Measurements from ENCODE around the gene NSRP1.

The NSRP1 gene

DNA sequence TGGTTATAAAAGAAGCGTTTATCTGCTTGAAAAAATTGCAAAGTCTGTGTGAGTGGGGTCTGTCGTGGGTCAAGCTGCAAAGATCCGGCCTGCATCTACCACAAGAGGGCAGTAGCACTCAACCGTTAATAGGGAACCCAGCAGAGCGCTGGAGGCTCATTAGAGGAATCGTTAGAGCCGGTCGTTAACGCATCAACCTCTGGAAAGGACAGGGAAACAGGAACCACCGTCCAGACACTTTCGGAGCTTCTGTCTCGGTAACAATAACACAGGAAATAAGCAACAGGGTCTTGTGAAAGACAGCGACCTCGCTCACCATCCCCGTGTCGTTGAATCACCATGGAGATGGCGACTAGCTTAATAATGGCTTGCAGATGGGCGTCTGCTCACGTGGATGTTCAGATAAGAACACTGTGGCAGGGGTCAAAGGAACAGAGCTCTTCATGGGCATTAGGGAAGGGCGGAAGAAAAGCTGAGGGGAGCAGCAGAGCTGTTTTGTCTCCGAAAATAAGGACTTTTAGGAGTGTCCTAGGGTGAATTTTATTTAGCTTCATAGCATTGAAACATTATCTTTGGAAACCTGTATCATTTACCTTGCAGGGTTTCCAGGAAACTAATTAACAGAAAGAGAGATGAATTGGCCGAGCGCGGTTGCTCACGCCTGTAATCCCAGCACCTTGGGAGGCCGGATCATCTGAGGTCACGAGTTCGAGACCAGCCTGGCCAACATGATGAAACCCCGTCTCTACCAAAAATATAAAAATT, 11.9 kb upstream of the NSRP1 start (continued):
- 0 out of 2 replicates have a peak, but pooled peaks have one; percentile 54 for TF ChIP-seq ZFP37 (tag by site-specific recombination; IDR thresholded peaks at IDR 0.05)
- TF ChIP-seq BCL11B (tag by site-specific recombination; IDR thresholded peaks at IDR 0.05; ENCODE audit: low read depth), result no peak
- TF ChIP-seq ZNF426 (tag by site-specific recombination; IDR thresholded peaks at IDR 0.05), result no peak
- no peak for TF ChIP-seq ZNF530 (tag by site-specific recombination; IDR thresholded peaks at IDR 0.05; ENCODE audit: low read depth)
- TF ChIP-seq ZNF223 (tag by site-specific recombination; IDR thresholded peaks at IDR 0.05), result no peak
- TF ChIP-seq ZNF423 (tag by site-specific recombination; IDR thresholded peaks at IDR 0.05), result no peak
- TF ChIP-seq ZNF560 (tag by site-specific recombination; IDR thresholded peaks at IDR 0.05; ENCODE audit: borderline replicate concordance), result no peak
- TF ChIP-seq ZNF621 (tag by site-specific recombination; IDR thresholded peaks at IDR 0.05), result no peak
- peak; percentile 44 for TF ChIP-seq ZNF341 (tag by site-specific recombination; IDR thresholded peaks at IDR 0.05; ENCODE audit: low read depth)
- TF ChIP-seq ZNF626 (tag by site-specific recombination; IDR thresholded peaks at IDR 0.05), result no peak
- no peak for TF ChIP-seq ZFP41 (tag by site-specific recombination; IDR thresholded peaks at IDR 0.05; ENCODE audit: borderline replicate concordance)
- no peak for TF ChIP-seq ZNF214 (tag by site-specific recombination; IDR thresholded peaks at IDR 0.05; ENCODE audit: borderline replicate concordance)
- TF ChIP-seq ZNF707 (tag by site-specific recombination; IDR thresholded peaks at IDR 0.05), result no peak
- TF ChIP-seq ZNF350 (tag by site-specific recombination; IDR thresholded peaks at IDR 0.05), result no peak
- TF ChIP-seq, protein P1, sequence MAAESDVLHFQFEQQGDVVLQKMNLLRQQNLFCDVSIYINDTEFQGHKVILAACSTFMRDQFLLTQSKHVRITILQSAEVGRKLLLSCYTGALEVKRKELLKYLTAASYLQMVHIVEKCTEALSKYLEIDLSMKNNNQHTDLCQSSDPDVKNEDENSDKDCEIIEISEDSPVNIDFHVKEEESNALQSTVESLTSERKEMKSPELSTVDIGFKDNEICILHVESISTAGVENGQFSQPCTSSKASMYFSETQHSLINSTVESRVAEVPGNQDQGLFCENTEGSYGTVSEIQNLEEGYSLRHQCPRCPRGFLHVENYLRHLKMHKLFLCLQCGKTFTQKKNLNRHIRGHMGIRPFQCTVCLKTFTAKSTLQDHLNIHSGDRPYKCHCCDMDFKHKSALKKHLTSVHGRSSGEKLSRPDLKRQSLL (tag by site-specific recombination; IDR thresholded peaks at IDR 0.05), result peak; percentile 85
- TF ChIP-seq, protein P2, sequence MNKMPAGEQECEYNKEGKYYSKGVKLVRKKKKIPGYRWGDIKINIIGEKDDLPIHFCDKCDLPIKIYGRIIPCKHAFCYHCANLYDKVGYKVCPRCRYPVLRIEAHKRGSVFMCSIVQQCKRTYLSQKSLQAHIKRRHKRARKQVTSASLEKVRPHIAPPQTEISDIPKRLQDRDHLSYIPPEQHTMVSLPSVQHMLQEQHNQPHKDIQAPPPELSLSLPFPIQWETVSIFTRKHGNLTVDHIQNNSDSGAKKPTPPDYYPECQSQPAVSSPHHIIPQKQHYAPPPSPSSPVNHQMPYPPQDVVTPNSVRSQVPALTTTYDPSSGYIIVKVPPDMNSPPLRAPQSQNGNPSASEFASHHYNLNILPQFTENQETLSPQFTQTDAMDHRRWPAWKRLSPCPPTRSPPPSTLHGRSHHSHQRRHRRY (tag by site-specific recombination; IDR thresholded peaks at IDR 0.05), result no peak
- peak; percentile 49; the same call in 1 of the 2 replicates for TF ChIP-seq ZBTB8A (tag by site-specific recombination; IDR thresholded peaks at IDR 0.05)
- TF ChIP-seq ZNF354C (tag by site-specific recombination; IDR thresholded peaks at IDR 0.05; ENCODE audit: borderline replicate concordance, low read depth), result no peak
- TF ChIP-seq ZNF133 (tag by site-specific recombination; IDR thresholded peaks at IDR 0.05), result no peak
- TF ChIP-seq ZNF202 (tag by site-specific recombination; IDR thresholded peaks at IDR 0.05; ENCODE audit: borderline replicate concordance), result no peak
- TF ChIP-seq ZNF514 (tag by site-specific recombination; IDR thresholded peaks at IDR 0.05), result no peak
- TF ChIP-seq ZNF768 (tag by site-specific recombination; IDR thresholded peaks at IDR 0.05), result no peak
- no peak for TF ChIP-seq ZNF433 (tag by site-specific recombination; IDR thresholded peaks at IDR 0.05; ENCODE audit: low read depth)
- TF ChIP-seq KLF1 (tag by site-specific recombination; IDR thresholded peaks at IDR 0.05), result 0 out of 2 replicates have a peak, but pooled peaks have one; percentile 50
- peak; percentile 44; the same call in 1 of the 2 replicates for TF ChIP-seq OSR2 (tag by site-specific recombination; IDR thresholded peaks at IDR 0.05)
- no peak for TF ChIP-seq ZBTB10 (tag by site-specific recombination; IDR thresholded peaks at IDR 0.05)
- peak; percentile 49; the same call in 1 of the 2 replicates for TF ChIP-seq KLF16 (tag by site-specific recombination; IDR thresholded peaks at IDR 0.05)
- TF ChIP-seq ZFHX2 (tag by site-specific recombination; conservative IDR thresholded peaks at IDR 0.05), result no peak
- TF ChIP-seq, protein P3, sequence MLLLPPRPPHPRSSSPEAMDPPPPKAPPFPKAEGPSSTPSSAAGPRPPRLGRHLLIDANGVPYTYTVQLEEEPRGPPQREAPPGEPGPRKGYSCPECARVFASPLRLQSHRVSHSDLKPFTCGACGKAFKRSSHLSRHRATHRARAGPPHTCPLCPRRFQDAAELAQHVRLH (tag by site-specific recombination; IDR thresholded peaks at IDR 0.05), result no peak
- TF ChIP-seq KLF8 (tag by site-specific recombination; IDR thresholded peaks at IDR 0.05), result no peak
- TF ChIP-seq ZBTB1 (tag by site-specific recombination; IDR thresholded peaks at IDR 0.05), result no peak
- no peak for TF ChIP-seq YY2 (tag by site-specific recombination; IDR thresholded peaks at IDR 0.05)
- TF ChIP-seq ZBTB7A (tag by site-specific recombination; IDR thresholded peaks at IDR 0.05; ENCODE audit: low read depth), result no peak
- no peak for TF ChIP-seq ZNF623 (tag by site-specific recombination; IDR thresholded peaks at IDR 0.05)
- TF ChIP-seq YY1 (tag by site-specific recombination; IDR thresholded peaks at IDR 0.05), result peak; percentile 46
- no peak for TF ChIP-seq ZNF146 (tag by site-specific recombination; IDR thresholded peaks at IDR 0.05)
- 0 out of 2 replicates have a peak, but pooled peaks have one; percentile 18 for TF ChIP-seq ZFP69B (tag by site-specific recombination; IDR thresholded peaks at IDR 0.05)
- TF ChIP-seq EGR2 (tag by site-specific recombination; IDR thresholded peaks at IDR 0.05; ENCODE audit: low read depth), result no peak
